WTC11 (cell line): ENCODE measurements around the gene ANAPC16.

Experiments
- E2F5 ChIP-seq: sonication (generic); formaldehyde crosslinking; IDR thresholded peaks from 2 replicates; pipeline ENCODE4 v1.8.1; 2022; ENCODE audit warnings: mild to moderate bottlenecking, moderate library complexity, missing genetic modification reagents
- FOXJ3 ChIP-seq: sonication (generic); formaldehyde crosslinking; IDR thresholded peaks from 2 replicates; pipeline ENCODE4 v1.9.0; 2021; ENCODE audit warnings: missing genetic modification reagents, mild to moderate bottlenecking, borderline replicate concordance
- TEAD4 ChIP-seq: sonication (generic); formaldehyde crosslinking; IDR thresholded peaks from 2 replicates; pipeline ENCODE4 v1.8.0; 2022; ENCODE audit warnings: mild to moderate bottlenecking, missing genetic modification reagents
- TF ChIP-seq, protein P1 (sequence below): sonication (generic); formaldehyde crosslinking; IDR thresholded peaks from 2 replicates; pipeline ENCODE4 v1.8.0; 2022; ENCODE audit warnings: mild to moderate bottlenecking, missing genetic modification reagents

DNA sequence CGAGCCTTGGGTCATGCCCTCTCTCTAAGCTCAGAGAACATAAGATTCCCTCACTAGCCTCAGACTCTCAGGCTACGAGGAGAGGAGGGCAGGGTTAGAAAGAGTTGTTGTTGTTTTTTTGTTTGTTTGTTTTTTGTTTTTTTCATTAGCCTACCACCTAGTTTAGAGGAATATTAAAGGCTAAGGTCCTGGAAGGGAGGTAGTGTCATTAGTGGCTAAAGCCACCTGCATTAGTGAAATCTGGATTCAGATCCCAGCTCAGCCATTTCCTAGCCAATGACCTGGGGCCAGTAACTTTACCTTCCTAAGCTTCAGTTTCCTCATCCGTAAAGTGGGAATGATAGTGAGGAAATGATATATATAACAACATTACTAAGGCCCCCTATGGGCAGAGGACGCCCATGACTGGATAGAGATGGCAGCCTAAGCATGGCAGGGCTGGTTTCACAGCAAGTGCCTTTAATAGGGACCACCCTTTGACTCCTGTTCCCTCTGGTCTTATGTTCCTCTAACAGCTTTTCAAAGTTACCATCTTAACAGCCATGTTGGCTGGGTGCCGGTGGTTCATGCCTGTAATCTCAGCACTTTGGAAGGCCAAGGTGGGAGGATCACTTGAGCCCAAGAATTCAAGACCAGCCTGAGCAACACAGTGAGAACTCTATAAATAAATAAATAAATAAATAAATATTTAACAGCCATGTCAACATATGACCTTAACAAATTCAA lies 63.0 kb downstream of the ANAPC16 start:
- TF ChIP-seq TEAD4 (CRISPR knock-in tag), result no peak
- no peak for TF ChIP-seq FOXJ3
- TF ChIP-seq E2F5, result no peak
- TF ChIP-seq, protein P1, sequence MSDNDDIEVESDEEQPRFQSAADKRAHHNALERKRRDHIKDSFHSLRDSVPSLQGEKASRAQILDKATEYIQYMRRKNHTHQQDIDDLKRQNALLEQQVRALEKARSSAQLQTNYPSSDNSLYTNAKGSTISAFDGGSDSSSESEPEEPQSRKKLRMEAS (CRISPR knock-in tag), result no peak
